Hepatocyte (in vitro differentiated cells): ENCODE results near the gene B4GALT3.

ENCODE experiments used
- EZH2 ChIP-seq: fragments of 200-600 bp; sonication (generic); IDR thresholded peaks from 2 replicates; pipeline ENCODE4 v1.6.1; 2016; ENCODE audit warnings: antibody characterized with exemption, mild to moderate bottlenecking, borderline replicate concordance
- EZH2phosphoT487 ChIP-seq: fragments of 200-600 bp; sonication (generic); IDR thresholded peaks from one replicate; pipeline ENCODE4 v1.6.1; 2018; ENCODE audit warnings: antibody characterized with exemption, mild to moderate bottlenecking, low read depth, moderate library complexity; ENCODE audit not compliant: unreplicated experiment, severe bottlenecking
- TF ChIP-seq, protein P1 (sequence below): fragments of 200-600 bp; sonication (generic); IDR thresholded peaks from 2 replicates; pipeline ENCODE4 v1.5.1; 2016; ENCODE audit warnings: antibody characterized with exemption, mild to moderate bottlenecking; ENCODE audit not compliant: poor library complexity

DNA sequence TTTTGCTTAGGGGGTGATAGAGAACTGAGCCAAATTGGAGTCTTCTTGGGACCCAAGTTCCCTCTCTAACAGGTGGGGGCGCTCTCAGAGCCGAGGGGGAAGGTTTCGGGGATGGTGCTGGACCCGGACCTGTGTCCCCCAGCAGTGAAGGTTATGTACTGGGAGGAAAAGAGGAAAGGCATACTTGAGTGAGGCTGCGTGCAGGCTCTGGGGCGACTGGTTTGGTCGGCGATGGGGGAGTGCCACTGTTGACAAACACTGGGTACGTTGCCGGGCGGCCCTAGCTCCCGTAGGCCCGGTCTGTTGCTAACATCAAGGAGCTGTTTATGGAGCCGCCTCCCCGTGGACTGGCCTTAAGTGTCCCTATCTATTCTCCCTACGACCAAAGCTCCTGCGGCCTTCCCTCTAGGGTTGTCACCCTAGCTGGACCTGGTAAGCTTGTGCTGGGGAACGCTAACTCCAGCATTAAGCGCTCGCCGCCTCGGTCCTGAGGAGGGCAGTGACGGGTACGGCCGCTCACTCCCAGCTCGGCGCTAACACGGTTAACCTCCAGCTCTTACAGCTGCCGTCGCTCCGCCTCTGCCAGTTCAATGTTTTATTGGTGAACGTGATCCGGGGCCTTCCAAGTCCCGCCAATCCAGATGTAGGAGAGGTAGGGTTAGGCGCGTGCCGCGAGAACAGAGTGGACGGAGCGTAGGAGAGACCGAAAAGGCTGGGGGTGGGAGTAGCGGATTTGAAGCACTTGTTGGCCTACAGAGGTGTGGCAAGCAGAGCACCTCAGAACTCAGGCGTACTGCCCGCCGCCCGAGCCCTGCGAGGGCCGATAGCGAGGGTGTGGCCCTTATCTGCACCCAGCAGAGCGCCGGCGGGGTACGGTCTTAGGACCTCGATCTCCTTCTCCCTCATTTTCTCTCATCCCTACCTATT, 11.3 kb downstream of the B4GALT3 start, which contains the start of gene PPOX:
- TF ChIP-seq, protein P1, sequence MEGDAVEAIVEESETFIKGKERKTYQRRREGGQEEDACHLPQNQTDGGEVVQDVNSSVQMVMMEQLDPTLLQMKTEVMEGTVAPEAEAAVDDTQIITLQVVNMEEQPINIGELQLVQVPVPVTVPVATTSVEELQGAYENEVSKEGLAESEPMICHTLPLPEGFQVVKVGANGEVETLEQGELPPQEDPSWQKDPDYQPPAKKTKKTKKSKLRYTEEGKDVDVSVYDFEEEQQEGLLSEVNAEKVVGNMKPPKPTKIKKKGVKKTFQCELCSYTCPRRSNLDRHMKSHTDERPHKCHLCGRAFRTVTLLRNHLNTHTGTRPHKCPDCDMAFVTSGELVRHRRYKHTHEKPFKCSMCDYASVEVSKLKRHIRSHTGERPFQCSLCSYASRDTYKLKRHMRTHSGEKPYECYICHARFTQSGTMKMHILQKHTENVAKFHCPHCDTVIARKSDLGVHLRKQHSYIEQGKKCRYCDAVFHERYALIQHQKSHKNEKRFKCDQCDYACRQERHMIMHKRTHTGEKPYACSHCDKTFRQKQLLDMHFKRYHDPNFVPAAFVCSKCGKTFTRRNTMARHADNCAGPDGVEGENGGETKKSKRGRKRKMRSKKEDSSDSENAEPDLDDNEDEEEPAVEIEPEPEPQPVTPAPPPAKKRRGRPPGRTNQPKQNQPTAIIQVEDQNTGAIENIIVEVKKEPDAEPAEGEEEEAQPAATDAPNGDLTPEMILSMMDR: peak; percentile 50
- TF ChIP-seq EZH2 (no peak), EZH2phosphoT487 (no peak)
